GM21423 (cell line): ENCODE data around the gene MRPL46.
"Not testable (repeated sequence)": the region's sequence is repeated elsewhere in the genome, so short reads cannot be mapped to it uniquely, and the experiment has no call there.

ENCODE experiments used
- ATAC-seq: cut with Tn5 transposase; IDR thresholded peaks from one replicate; pipeline ENCODE4 v1.9.1; 2021; ENCODE audit warnings: mild to moderate bottlenecking, moderate library complexity; ENCODE audit not compliant: unreplicated experiment

MRPL46 gene

DNA sequence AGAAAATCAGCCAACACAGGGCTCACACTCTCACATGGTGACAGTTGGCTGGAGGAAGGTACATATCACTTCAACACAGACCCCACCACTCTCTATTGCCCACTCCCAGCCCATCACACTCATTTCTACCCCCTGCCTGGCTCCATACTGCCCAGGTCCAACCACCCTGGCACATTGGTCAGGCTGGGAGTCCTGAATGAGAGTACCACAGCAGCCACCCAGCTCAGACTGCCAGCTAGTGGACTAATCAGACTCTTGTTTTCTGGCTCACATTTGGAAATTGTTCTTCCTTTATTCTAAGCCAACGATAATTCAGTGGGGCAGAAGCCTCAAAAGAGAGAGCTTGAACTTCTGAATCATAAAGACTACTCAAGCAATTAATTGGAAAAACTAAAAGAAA, 20.0 kb downstream of the MRPL46 start:
- ATAC-seq, result no peak

DNA sequence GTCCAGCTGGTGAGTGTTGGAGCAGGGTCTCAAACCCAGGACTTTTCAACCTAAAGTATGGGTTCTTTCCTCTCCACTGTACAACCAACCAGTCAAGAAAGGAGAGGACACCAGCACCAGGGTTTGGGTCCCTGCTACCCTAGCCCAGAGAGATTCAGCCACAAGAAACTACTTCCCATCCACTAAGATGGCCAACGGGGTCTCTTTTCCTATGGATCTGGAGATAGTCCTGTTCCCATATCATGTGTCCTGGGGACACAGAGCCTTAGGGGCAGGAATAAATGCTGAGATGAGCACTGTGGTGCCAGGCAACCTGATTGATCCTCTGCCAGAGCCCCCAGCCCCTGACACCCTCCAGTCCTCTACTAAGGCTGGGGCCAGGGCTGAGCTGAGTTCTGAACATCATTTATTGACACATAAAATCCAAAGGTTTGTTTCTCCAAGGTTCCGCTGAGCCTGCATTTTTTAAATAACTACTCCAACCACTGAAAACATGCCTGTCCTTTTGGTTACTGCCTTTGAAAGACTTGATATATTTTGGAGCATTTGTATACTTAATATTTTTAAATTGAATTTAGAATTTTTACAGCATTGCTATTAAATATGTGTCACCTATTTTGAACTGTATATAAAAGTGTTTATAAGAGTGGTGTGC, 26.0 kb downstream of the MRPL46 start:
- ATAC-seq, result no peak

GRCh38 chr15:88440021-88440420, 27.2 kb downstream of the MRPL46 start:
- ATAC-seq, result no peak

DNA sequence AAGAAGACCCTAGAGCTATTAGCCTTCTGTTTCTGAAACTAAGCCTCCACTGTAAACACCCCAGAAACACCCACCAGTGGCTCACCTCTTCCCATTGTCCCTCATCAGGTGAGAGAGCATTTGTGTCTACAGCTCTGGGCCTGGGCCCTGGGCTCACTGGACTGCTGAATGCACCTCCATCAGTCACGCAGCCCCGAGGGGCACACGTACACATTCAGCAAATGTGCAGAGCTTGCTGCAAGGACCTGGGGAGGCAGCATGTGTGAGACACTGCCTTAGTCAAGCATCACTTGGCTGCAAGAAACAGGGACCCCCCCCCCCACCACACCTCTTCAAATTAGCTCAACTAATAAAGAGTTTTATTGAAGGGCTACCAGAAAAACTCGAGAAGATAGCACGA, 29.0 kb downstream of the MRPL46 start:
- no peak for ATAC-seq

DNA sequence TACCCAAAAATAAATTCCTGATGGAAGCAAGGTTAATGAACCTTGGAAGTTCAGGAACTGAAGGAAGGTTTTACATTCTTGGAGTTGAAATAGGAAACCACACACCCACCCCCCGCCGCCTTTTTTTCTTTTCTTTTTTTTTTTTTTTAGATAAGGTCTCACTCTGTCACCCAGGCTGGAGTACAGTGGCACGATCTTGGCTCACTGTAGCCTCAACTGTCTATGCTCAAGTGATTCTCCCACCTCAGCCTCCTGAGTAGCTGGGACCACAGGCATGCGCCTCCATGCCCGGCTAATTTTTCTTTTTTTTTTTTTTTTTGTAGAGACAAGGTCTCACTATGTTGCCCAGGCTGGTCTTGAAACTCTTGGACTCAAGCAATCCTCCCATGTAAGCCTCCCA, 33.1 kb downstream of the MRPL46 start:
- ATAC-seq, result not testable (repeated sequence)

DNA sequence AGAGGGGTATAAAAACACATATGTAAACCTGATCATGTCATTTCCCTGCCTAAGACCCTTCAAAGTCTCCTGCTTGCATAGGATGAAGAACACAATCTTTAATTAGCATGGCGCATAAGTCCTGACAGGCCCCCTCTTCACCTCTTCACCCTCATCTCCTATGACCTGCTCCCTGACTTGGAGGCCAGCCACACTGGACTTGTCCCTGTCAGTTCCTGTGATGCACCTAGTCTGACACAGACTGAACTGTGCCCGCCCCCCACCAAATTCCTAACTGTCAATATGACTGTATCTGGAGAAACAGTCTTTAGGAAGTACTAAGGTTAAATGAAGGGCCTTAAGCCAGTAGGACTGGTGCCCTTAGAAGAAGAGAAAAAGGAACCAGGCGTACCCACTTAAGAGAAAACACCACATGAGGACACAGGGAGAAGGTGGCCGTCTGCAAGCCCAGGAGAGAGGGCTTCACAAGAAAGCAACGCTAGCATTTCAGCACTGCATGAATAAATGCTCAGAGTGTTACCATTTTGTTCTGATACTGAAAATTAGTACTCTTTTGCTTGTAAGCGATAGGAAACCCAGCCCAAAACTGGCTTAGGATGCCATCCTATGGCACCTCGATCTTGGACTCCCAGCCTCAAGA, 34.0 kb downstream of the MRPL46 start:
- ATAC-seq, result no peak

- no peak for ATAC-seq
These were observed 35.7 kb downstream of the MRPL46 start for GRCh38 chr15:88431441-88431840.

- ATAC-seq, result no peak
These were observed 37.1 kb downstream of the MRPL46 start for GRCh38 chr15:88430051-88430450.

- no peak for ATAC-seq
These were observed 38.2 kb downstream of the MRPL46 start for GRCh38 chr15:88428805-88429605.

- no peak for ATAC-seq
These were observed 39.1 kb downstream of the MRPL46 start for GRCh38 chr15:88428053-88428452.

DNA sequence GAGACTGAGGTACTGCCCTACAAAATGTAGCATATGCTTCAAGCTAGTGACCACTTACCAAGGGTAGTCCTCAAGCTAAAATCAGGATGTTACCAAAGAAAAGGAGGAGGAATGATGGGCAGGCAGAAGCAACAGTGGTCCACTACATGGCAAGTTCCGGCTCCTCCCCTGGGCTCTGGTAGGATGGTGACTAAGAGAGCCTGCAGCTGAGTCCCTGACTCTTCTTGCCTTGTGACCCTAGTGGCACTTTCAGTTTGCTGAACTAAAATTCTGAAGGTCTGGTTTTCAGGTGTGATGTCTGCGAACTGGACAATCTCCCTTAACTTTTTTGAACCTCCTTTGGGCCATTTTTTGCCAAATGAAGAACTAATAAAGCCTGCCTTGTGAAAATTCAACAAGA, 40.9 kb downstream of the MRPL46 start:
- ATAC-seq, result no peak

DNA sequence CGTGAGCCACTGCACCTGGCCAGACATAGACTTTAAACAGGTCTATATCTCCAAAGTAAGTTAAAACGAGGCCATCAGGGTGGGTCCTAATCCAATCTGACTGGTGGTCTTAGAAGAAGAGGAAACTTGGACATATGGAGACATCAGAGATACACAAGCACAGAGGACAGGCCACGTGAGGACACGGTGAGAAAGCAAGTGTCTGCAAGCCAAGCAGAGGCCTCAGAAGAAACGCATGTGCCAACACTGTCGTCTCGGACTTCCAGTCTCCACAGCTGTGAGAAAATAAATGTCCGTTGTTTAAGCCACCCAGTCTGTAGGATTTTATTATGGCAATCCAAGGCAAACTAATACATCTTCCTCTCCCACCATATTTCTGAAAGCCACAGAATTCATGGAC, 43.9 kb downstream of the MRPL46 start:
- ATAC-seq, result no peak

DNA sequence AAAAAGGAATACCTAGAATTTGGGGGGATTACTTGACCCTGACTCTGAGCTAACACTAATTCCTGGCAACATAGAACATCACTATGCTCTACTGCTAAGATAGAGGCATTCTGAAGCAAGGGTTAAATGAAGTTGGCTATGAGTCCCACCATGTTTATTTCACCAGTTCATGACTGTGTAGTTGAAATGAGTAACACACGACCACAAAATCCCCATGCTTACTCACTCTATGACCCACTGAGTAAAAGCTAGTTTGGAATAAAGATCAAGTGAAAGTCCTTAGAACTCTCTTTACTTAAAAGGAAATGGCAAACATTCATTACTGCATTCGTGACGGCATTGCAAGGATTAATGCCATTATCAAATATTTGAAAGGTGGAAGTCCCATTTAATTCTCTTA, 47.4 kb downstream of the MRPL46 start:
- no peak for ATAC-seq
